CD4-positive, alpha-beta T cell (primary cell): ENCODE measurements around the gene MXRA5. TPM values are rescaled to one million over a fixed set of nuclear protein-coding genes. Genes with fewer than 3 reads are reported as not detected.
"Not testable (repeated sequence)": the region's sequence is repeated elsewhere in the genome, so short reads cannot be mapped to it uniquely, and the experiment has no call there.

ENCODE experiments used
- ATAC-seq: fragments of 200-7000 bp; cut with Tn5 transposase; one replicate; pipeline ENCODE4 v1.10.0; 2022; ENCODE audit warnings: mild to moderate bottlenecking; ENCODE audit not compliant: poor library complexity
- CTCF ChIA-PET: fragments of 350-600 bp; sonication (Branson Sonifier 250); formaldehyde crosslinking; loops from one replicate; lab custom pipeline; 2021; ENCODE audit warnings: antibody characterized with exemption, inconsistent platforms; lab: Charles Lee
- POLR2A ChIA-PET: fragments of 350-600 bp; sonication (Branson Sonifier 250); formaldehyde crosslinking; loops from one replicate; lab custom pipeline; 2021; ENCODE audit warnings: antibody characterized with exemption, inconsistent platforms; lab: Charles Lee
- DNase-seq, 14 experiments: peaks; one replicate each; pipeline ENCODE4 v3.0.0-alpha.2; 2013 to 2020; ENCODE audit warnings: mixed read lengths in 2 of 14
- H3K27ac ChIP-seq, 2 donors: one replicate each; pipeline versions ENCODE4 v1.5.1 to v1.7.0; 2013; ENCODE audit warnings: low read length in 2 of 2, low read depth in 1 of 2, mild to moderate bottlenecking in 1 of 2
- H3K27me3 ChIP-seq, 2 experiments: 1 replicate in 1 of 2; 2 replicates in 1 of 2; pipeline versions ENCODE4 v1.6.1 to v1.7.0; 2013; ENCODE audit warnings: low read length in 2 of 2, control low read depth in 1 of 2, mild to moderate bottlenecking in 1 of 2, moderate library complexity in 1 of 2; ENCODE audit not compliant: insufficient read depth in 2 of 2, control insufficient read depth in 1 of 2
- H3K36me3 ChIP-seq: one replicate; pipeline ENCODE4 v1.6.1; 2013; ENCODE audit warnings: low read length, control low read depth; ENCODE audit not compliant: insufficient read depth
- H3K4me1 ChIP-seq: one replicate; pipeline ENCODE4 v1.6.1; 2013; ENCODE audit warnings: low read length, control low read depth; ENCODE audit not compliant: insufficient read depth
- H3K4me3 ChIP-seq: one replicate; pipeline ENCODE4 v1.5.1; 2013; ENCODE audit warnings: mild to moderate bottlenecking, low read length, moderate library complexity
- H3K9me3 ChIP-seq, 2 experiments: 1 replicate in 1 of 2; 2 replicates in 1 of 2; pipeline versions ENCODE4 v1.6.1 to v1.7.0; 2013; ENCODE audit warnings: low read length in 2 of 2, mild to moderate bottlenecking in 2 of 2, control low read depth in 1 of 2, moderate library complexity in 1 of 2; ENCODE audit not compliant: control insufficient read depth in 1 of 2, insufficient read depth in 1 of 2
- H3K27ac Mint-ChIP-seq: one replicate; pipeline ENCODE4 v1.8.0; 2020; ENCODE audit warnings: mixed read lengths
- H3K27me3 Mint-ChIP-seq: one replicate; pipeline ENCODE4 v1.8.0; 2021; ENCODE audit warnings: mixed read lengths
- H3K36me3 Mint-ChIP-seq: one replicate; pipeline ENCODE4 v1.8.0; 2021; ENCODE audit warnings: low read depth, mixed read lengths
- H3K4me1 Mint-ChIP-seq: one replicate; pipeline ENCODE4 v1.8.0; 2021; ENCODE audit warnings: low read depth, mixed read lengths
- H3K4me3 Mint-ChIP-seq: one replicate; pipeline ENCODE4 v1.8.0; 2020; ENCODE audit warnings: mild to moderate bottlenecking, mixed read lengths
- H3K9me3 Mint-ChIP-seq: one replicate; pipeline ENCODE4 v1.8.0; 2020; ENCODE audit warnings: mixed read lengths
- intact Hi-C, 2 experiments: fragments of 100-400 bp; cut with DNase I in 1 of 2; cut with micrococcal nuclease in 1 of 2; formaldehyde crosslinking; loops; one replicate each; pipeline versions ENCODE4 v1.15.1 to v1.9.0; 2023 to 2025; cut with DNase I, micrococcal nuclease
- total RNA-seq, 174 experiments: library from RNA in 2 of 174; stranded (reverse) in 2 of 174; gene quantifications; one replicate each; pipeline ENCODE4 v1.2.3 and lab custom pipeline; 2021 to 2026
- TF ChIP-seq, protein P1 (sequence below): fragments of 200-600 bp; IDR thresholded peaks from one replicate; pipeline ENCODE4 v1.8.0; 2022; ENCODE audit warnings: antibody characterized with exemption, mild to moderate bottlenecking

Gene MXRA5
- total RNA-seq, 2 experiments from 2014 or later, result not detected

DNA sequence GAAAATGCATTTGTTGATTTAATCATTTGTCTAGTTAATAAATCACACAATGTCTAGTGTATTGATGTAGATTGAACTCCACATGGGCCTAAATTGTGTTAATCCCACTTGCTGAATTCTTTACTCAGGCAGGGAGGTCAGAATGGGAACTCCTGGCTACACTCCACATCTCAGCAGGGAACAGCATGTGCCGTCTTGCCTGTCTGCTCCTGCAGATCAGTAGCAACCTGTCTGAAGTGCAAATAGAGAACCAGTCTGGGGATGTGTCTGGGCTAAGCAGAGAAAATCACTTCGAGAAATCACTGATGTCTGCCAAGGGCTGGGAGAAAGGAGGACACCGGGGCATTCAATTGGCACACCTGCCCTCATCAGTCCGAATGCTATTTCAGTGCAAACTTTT lies 16.5 kb upstream of the MXRA5 start:
- intact Hi-C loops, result no loop called here
- Histone ChIP-seq H3K27me3 (no peaks in the 10 kb centered on the region), H3K4me1 (no peaks in the 10 kb centered on the region), H3K9me3 (no peaks in the 10 kb centered on the region), H3K4me3 (no peak overlapping the region), H3K27ac (no peak overlapping the region), H3K36me3 (no peaks in the 10 kb centered on the region)
- Mint-ChIP-seq H3K27ac (no peak overlapping the region), H3K36me3 (no peaks in the 10 kb centered on the region), H3K4me1 (no peaks in the 10 kb centered on the region), H3K9me3 (no peaks in the 10 kb centered on the region), H3K27me3 (no peaks in the 10 kb centered on the region), H3K4me3 (no peak overlapping the region)
- POLR2A ChIA-PET, result no interaction called here
- TF ChIP-seq, protein P1, sequence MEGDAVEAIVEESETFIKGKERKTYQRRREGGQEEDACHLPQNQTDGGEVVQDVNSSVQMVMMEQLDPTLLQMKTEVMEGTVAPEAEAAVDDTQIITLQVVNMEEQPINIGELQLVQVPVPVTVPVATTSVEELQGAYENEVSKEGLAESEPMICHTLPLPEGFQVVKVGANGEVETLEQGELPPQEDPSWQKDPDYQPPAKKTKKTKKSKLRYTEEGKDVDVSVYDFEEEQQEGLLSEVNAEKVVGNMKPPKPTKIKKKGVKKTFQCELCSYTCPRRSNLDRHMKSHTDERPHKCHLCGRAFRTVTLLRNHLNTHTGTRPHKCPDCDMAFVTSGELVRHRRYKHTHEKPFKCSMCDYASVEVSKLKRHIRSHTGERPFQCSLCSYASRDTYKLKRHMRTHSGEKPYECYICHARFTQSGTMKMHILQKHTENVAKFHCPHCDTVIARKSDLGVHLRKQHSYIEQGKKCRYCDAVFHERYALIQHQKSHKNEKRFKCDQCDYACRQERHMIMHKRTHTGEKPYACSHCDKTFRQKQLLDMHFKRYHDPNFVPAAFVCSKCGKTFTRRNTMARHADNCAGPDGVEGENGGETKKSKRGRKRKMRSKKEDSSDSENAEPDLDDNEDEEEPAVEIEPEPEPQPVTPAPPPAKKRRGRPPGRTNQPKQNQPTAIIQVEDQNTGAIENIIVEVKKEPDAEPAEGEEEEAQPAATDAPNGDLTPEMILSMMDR, result no peak
- DNase-seq (no peak), ATAC-seq (no peak)
- CTCF ChIA-PET, result no interaction called here

DNA sequence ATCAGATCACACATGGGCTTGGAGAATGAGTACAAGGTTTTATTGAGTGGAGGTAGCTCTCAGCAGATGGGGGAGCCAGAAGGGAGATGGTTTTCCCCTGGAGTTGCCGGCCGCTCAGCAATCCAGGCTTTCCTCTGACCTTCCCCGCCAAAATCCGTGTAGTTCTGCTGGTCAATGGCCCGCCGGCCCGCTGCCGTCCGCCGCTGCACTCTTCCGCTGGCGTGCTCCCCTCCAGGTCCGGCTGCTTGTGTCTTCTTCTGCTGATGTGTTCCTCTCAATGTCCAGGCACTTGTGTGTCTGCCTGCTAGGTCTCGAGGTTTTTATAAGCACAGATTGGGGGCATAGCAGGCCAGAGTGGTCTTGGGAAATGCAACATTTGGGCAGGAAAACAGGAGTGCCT lies 14.4 kb upstream of the MXRA5 start:
- H3K27ac Mint-ChIP-seq, result no peak overlapping the region
- H3K9me3 Mint-ChIP-seq, result no peaks in the 10 kb centered on the region
- no peak overlapping the region for H3K27ac ChIP-seq
- H3K4me1 Mint-ChIP-seq, result no peaks in the 10 kb centered on the region
- no peaks in the 10 kb centered on the region for H3K27me3 ChIP-seq
- no peaks in the 10 kb centered on the region for H3K4me1 ChIP-seq
- ChIA-PET CTCF (no interaction called here), POLR2A (no interaction called here)
- H3K4me3 Mint-ChIP-seq, result no peak overlapping the region
- no peaks in the 10 kb centered on the region for H3K27me3 Mint-ChIP-seq
- H3K36me3 ChIP-seq, result no peaks in the 10 kb centered on the region
- H3K4me3 ChIP-seq, result no peak overlapping the region
- H3K9me3 ChIP-seq, result no peaks in the 10 kb centered on the region
- TF ChIP-seq, protein P1, result no peak
- H3K36me3 Mint-ChIP-seq, result no peaks in the 10 kb centered on the region
- intact Hi-C loops, result no loop called here
- ATAC-seq (no peak), DNase-seq (no peak)

DNA sequence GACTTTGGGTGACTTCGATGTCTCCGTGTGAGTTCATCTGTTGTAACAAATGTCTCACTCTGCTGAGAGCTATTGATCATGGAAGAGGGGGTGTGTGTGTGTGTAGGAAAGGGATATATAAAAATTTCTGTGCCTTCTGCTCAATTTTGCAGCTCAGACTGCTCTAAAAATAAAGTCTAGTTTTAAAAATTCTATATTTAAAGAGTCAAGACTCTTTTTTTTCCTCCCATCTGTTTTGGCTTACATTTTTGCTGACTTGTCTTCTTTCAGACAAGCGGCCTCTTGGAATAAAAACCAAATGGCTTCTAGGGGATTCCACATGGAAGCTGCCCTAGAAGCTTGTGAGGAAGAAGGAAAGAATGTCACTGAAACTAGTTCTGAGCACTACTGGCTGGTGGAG lies 6.3 kb upstream of the MXRA5 start:
- H3K27me3 ChIP-seq, H3K27me3 Mint-ChIP-seq, intact Hi-C loops, H3K4me1 Mint-ChIP-seq, DNase-seq, H3K9me3 Mint-ChIP-seq, H3K27ac ChIP-seq, H3K36me3 ChIP-seq, H3K4me3 ChIP-seq, H3K27ac Mint-ChIP-seq, ATAC-seq, H3K9me3 ChIP-seq, H3K36me3 Mint-ChIP-seq, CTCF ChIA-PET, POLR2A ChIA-PET, H3K4me1 ChIP-seq, H3K4me3 Mint-ChIP-seq: not testable (repeated sequence)

DNA sequence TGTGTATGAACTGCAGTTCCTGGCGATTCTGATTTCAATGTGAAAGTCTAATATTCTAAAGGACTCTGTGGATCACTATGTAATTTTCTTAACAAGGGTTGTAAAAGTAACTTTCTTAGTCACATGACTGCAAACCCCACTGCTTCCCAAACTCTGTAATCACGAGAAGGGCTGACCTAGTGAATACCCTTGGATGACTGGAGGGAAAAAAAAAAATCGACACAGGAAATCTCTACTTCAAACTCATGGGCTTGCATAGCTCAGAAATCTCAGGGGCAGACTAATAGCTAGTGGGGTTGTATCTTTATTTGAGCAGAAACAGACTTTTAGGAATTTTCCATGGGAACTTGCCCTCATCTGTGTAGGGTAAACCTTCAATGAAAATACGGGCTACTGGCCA lies 4.8 kb upstream of the MXRA5 start:
- TF ChIP-seq, protein P1, result no peak
- ATAC-seq (no peak), DNase-seq (no peak)
- ChIA-PET CTCF (no interaction called here), POLR2A (no interaction called here)
- Mint-ChIP-seq H3K4me1 (no peaks in the 10 kb centered on the region), H3K27me3 (peaks cover 9% of the 10 kb centered on the region), H3K27ac (no peak overlapping the region), H3K36me3 (no peaks in the 10 kb centered on the region), H3K4me3 (no peak overlapping the region), H3K9me3 (no peaks in the 10 kb centered on the region)
- intact Hi-C loops, result no loop called here
- H3K4me1 ChIP-seq, result no peaks in the 10 kb centered on the region
- H3K9me3 ChIP-seq, result peaks cover 0 to 6% of the 10 kb centered on the region in 2 experiments
- no peak overlapping the region for H3K4me3 ChIP-seq
- no peaks in the 10 kb centered on the region for H3K36me3 ChIP-seq
- H3K27me3 ChIP-seq, result peaks cover 0 to under 1% of the 10 kb centered on the region in 2 experiments
- no peak overlapping the region for H3K27ac ChIP-seq
